Stimulated activated CD4-positive, alpha-beta T cell treated with anti-CD3 and anti-CD28 coated beads, Interleukin-15, amount 100 ng/mL, for 24 hours (primary cell): Measurements from ENCODE around the gene FOXK2.
A peak's percentile ranks its signal among the peaks of the same experiment; 100 is the strongest.
"Not testable (repeated sequence)": the region's sequence is repeated elsewhere in the genome, so short reads cannot be mapped to it uniquely, and the experiment has no call there.

Source experiments
- DNase-seq: peaks from one replicate; pipeline ENCODE4 v3.0.0-alpha.2; 2020

The FOXK2 gene

GRCh38 chr17:82566129-82566960 lies 46.8 kb downstream of the FOXK2 start:
- no peak for DNase-seq

- DNase-seq: no peak
Measured at GRCh38 chr17:82567286-82567685, 47.8 kb downstream of the FOXK2 start.

- DNase-seq: no peak
Measured at GRCh38 chr17:82568997-82569393, 49.5 kb downstream of the FOXK2 start.

GRCh38 chr17:82569621-82570020 lies 50.1 kb downstream of the FOXK2 start:
- DNase-seq: no peak

GRCh38 chr17:82570277-82570676 lies 50.7 kb downstream of the FOXK2 start:
- no peak for DNase-seq

- no peak for DNase-seq
Measured at GRCh38 chr17:82571855-82572254, 52.3 kb downstream of the FOXK2 start.

- DNase-seq: no peak
Measured at GRCh38 chr17:82574041-82574440, 54.5 kb downstream of the FOXK2 start.

- not testable (repeated sequence) for DNase-seq
Measured at GRCh38 chr17:82575581-82576221, 56.2 kb downstream of the FOXK2 start.

GRCh38 chr17:82577300-82577699 lies 57.8 kb downstream of the FOXK2 start:
- DNase-seq: no peak

GRCh38 chr17:82579969-82580368 lies 60.4 kb downstream of the FOXK2 start:
- not testable (repeated sequence) for DNase-seq

GRCh38 chr17:82582213-82582612 lies 62.7 kb downstream of the FOXK2 start:
- DNase-seq: no peak

- no peak for DNase-seq
Measured at GRCh38 chr17:82582709-82583108, 63.2 kb downstream of the FOXK2 start.

- no peak for DNase-seq
Measured at GRCh38 chr17:82583720-82584234, 64.2 kb downstream of the FOXK2 start.

GRCh38 chr17:82585935-82586575 lies 66.5 kb downstream of the FOXK2 start:
- DNase-seq: peak; percentile 29

GRCh38 chr17:82586576-82587233 lies 67.2 kb downstream of the FOXK2 start:
- no peak for DNase-seq

GRCh38 chr17:82587234-82588086 lies 67.9 kb downstream of the FOXK2 start:
- no peak for DNase-seq

- DNase-seq: no peak
Measured at GRCh38 chr17:82588266-82589175, 69.0 kb downstream of the FOXK2 start.

- no peak for DNase-seq
Measured at GRCh38 chr17:82589851-82590180, 70.3 kb downstream of the FOXK2 start.

GRCh38 chr17:82590216-82590615 lies 70.7 kb downstream of the FOXK2 start:
- no peak for DNase-seq

- no peak for DNase-seq
Measured at GRCh38 chr17:82590881-82591539, 71.5 kb downstream of the FOXK2 start.
